Mesenteric fat pad (tissue), 1 donor: ENCODE results near the gene CRISP3. TPM values are rescaled to one million over a fixed set of nuclear protein-coding genes. Genes with fewer than 3 reads are reported as not detected.

Source experiments
- DNase-seq: peaks from one replicate; pipeline ENCODE4 v3.0.0-alpha.2; 2020; ENCODE audit warnings: low spot score
- total RNA-seq: library from RNA; stranded (reverse); fragmentation: NEBNext Ultra II Directional; extraction: Animal tissue kit (Norgen Biotek cat#: 25700); gene quantifications from one replicate; pipeline ENCODE4 v1.2.1, GENCODE V29; 2021
- donor health status: DM: yes; HTN: yes; CAD: no.

Gene CRISP3
- total RNA-seq, 1 donor from 2014 or later = not detected

DNA sequence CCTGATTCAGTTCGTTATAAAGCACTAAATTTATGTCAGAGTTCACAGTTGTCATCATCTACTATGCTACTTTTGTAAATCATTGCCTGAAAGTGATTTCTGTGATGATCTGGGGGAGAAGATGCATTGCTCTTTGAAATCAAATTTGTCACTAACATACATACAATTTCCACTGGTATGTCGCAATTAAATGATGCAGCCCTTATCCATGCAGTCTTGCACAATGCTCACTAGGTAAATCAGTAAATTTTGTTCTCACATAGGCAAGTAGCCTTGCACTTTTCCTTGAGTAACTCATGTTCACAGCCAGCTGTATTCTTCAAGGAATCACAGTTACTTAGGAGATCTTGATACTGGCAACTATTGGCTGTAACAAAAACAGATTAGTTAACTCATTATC lies 51.7 kb downstream of the CRISP3 start:
- DNase-seq = no peak

Other genes with a start within 250 kb of the CRISP3 start
- gene GLYATL3, start 244.5 kb downstream of the CRISP3 start, total RNA-seq = not detected
- gene C6orf141, start 193.7 kb downstream of the CRISP3 start, total RNA-seq = 3.9 TPM
- not detected for gene RHAG, start 107.5 kb downstream of the CRISP3 start, total RNA-seq
- gene CRISP2, start 30.8 kb downstream of the CRISP3 start, total RNA-seq = not detected
- gene PGK2, start 42.9 kb upstream of the CRISP3 start, total RNA-seq = not detected
- not detected for gene CRISP1, start 122.1 kb upstream of the CRISP3 start, total RNA-seq
- not detected for gene DEFB114, start 219.8 kb upstream of the CRISP3 start, total RNA-seq
- not detected for gene DEFB113, start 225.2 kb upstream of the CRISP3 start, total RNA-seq